Left forelimb (tissue), 1 donor: Measurements from ENCODE around the gene TLN1.

Experiments
- DNase-seq: peaks from one replicate; pipeline ENCODE4 v3.0.0-alpha.2; 2018; ENCODE audit warnings: low spot score

TLN1 gene

DNA sequence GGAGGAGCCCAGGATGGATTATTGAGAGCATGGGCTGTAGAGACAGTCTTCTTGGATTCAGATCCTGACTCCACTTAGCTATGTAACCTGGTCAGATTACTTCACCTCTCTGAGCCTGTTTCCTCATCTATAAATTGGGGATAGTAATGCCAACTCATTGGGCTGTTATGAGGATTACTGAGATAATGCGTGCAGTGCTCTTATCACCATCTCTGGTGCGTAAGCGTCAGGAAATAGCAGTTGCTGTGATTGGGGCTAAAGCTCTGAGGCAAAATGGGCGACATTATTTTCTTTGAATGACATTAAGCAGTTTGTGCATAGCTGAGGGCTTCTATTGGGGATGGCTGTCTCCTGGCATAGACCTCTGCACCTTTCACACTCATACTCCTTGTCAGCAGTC, 23.1 kb upstream of the TLN1 start:
- DNase-seq: no peak

DNA sequence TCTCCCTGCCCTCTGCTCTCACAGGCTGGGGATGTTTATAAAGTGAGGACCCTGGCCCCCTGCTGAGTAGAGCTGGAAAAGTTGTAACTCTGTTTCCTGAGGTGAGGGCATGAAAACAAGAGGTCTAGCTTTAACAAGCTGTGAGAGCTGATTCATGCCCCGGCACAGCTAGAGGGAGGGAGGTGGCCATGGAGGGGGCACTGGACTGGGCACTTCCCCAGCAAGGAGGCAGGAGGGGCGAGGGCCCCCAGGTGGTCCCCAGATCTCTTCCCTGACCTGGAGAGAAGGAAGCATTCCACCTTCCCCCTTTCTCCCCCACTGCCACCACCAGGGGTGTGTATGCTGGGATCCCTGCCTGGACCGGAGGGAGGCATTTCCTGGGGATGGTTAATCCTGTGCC, 22.3 kb upstream of the TLN1 start, which contains the start of gene MSMP:
TSS of gene MSMP (minus strand) at position 13 of the 400 bp plus-strand sequence. CDS start 147 bp downstream, outside the sequence.
- no peak for DNase-seq

DNA sequence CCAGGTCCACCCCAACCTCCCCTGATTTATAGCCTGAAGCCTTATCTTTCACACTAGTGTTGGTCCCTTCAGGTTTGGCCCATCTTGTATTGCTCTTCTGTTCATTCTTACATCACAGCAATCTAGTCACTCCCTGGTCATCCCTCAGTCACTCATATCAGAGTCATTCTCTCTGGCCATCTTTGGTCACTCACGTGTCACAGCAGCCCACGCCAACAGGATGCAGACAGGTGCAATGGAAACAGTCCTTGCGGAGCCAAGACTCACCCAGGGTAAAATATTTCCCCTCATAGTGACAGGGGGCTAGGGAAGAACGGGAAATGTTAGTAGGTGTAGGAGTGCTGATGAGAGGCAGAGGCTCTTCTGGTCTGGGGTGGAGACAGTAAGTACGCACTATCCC, 21.5 kb upstream of the TLN1 start:
- no peak for DNase-seq

DNA sequence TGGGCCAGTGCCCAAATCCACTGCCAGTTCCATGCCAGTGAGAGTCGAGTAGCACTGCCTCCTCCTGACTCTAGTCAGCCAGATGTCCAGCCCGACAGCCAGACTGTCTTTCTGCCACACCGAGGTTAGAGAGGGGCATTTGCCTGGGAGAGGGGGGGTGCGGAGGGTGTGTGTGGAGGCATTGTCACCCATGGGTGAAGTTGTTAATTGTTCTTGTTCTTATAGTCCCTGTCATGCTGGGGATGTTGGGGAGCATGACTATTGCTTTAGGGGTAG, 18.2 kb upstream of the TLN1 start:
- DNase-seq: no peak

DNA sequence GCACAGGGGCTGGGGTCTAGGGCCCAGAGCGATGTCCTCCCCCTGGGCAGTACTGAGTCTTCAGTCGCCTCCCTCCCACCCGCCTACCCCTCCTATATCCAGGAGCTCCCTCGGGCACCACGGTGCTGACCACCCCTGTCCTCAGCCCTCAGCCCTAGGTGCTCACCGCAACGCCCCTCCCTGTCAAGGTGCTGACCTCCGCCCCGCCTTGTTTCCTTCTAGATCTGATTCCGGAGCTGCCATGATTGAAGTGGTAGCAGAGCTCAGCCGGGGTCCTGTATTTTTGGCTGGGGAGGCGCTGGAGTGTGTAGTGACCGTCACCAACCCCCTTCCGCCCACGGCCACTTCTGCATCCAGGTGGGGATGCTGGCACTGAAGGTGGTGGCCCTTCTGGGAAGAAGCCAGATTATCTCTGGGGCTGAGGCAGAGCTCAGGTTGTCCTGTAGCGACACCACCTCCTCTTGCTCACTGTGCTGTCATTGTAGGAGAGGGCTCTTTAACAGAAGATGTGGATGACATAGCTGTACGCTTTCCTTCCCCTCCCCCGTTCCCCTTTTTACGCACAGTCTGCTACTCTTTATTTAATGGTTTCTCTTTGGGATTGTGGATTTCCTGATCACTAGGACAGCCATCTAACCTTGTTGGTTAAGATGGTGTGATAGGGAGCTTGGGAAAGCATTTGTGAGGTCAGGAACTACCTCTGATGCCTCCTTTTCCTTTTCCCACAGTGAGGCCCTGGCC, 17.7 kb upstream of the TLN1 start:
- no peak for DNase-seq

DNA sequence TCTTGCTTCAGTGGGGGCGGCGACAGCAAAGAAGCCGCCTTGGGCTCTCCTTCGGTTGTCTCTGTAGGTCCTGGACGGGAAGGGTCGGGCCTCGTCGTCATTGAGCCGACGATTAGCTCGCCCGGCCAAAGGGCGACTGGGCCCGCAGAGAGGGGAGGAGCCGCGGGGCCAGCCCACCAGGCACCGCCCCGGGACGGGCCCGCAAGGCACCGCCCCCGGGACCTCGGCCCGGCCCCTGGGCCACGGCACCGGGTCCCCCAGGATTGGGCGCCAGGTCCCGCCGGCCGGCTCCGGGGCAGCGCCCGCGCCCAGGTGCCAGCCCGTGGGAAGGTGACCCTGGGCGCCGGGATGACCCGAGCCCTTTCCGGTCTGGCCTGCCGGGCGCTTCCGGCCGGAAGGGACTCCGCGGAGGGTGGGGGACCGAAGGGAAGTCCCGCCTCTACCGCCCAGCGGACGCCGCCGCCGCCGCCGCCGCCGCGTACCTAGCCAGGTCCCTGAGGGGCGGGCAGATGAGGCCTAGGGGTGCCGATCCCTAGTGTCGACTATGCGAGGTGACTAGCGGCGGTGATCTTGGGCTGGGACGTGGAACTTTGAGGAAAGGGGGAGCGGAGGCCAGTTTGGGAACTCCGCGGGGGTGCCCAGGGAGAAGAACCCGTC, 17.0 kb upstream of the TLN1 start, which contains the start of the genes GBA2 and RGP1:
TSS of gene GBA2 (minus strand) at position 371 of the 657 bp plus-strand sequence. CDS start 524 bp downstream, outside the sequence.
TSS of gene RGP1 (plus strand) at position 430 of the 657 bp plus-strand sequence. CDS start 469 bp downstream, outside the sequence.
- peak; percentile 88 for DNase-seq

DNA sequence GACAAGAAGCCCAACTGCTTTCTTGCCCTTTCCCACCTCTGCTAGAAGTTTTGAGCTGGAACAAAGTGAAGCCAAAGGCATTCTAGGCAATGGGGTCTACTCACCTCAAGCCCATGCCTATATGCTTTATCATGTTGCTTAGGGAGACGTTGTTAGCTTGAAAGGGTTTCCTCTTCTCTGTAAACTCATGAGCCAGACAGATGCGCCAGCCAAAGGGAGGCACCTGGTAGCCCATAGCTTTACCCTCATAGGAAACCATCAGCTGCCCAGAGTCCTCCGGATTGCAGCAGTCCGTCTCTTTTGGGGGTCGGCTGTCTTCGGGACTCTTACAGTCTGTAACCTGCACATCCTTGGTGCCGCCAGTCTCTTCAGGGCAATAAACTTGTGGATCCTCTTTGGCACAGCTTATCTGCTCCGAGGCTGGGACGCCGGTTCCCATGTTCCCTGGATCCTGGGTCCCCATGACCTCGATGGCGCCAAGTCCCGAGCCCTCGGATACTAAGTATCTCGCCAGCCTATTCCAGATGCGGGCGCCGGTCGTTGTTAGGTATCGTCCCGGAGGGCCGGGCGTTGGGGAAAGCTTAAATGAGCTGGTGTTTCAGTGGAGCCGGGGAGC, 16.4 kb upstream of the TLN1 start:
- no peak for DNase-seq

DNA sequence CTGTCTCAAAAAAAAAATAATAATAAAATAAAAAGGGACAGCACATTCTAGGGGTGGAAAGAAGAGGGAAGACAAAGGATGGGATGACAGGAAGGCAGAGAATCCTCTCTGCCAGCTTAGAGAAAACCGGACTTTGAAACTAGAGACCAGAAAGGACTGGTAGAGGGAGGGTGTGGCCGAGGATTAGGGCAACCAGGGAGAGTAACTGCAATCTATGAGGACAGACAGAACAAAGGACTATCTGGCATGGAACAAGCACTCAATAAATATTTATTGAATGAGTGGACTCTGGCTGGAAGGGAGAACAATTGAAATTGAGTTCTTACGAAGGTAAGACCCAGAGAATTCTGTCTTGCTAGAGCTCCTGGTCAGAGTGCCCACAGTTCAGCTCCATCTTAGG, 14.6 kb upstream of the TLN1 start:
- no peak for DNase-seq

DNA sequence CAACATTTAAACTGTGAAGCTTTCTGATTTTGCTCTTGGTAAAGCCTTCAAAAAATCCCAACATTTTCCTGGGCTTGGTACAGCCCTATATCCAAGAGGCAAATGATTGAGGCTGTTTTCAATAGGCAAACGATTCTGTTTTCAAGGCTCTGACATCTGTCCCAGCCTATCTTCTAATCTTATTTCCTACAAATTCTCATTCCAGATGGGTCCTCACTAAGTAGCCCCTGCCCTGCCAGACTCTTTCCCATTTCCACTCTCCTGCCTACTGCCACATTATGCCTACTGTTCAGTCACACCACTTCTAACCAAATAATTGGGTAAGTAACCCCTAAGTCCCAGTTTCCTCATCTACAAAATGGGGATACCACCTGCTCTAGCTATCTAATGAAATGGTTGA, 13.6 kb upstream of the TLN1 start:
- DNase-seq: no peak

DNA sequence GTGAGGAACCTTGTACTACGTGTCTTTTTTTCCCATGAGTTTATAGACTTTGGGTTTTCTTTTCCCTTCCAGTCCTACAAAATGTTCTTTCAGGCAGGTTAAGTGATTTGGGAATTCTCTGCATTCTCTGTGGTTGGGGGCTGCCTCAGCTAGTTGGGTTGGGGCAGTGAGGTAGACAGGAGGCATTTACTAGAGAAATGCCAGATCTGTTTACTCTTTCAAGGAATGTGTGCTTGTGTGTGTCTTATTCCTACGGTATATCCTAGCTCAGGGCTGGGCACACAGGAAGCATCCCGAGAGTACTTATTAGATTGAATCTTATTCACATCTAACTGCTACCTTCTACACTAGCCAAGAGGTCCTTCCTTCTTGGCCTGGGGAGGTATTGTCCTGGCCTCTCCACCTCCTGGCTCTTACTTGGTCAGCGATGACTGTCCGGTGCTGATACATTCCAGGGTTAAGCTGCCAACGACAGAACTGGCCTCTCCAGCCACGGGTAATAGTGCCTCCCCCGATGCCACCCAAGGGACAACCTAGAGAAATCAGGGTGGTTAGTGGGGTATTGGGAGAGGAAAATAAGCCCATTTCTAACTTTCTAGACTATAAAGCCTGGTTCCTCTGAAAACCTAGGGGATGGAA, 12.0 kb upstream of the TLN1 start:
- DNase-seq: no peak

DNA sequence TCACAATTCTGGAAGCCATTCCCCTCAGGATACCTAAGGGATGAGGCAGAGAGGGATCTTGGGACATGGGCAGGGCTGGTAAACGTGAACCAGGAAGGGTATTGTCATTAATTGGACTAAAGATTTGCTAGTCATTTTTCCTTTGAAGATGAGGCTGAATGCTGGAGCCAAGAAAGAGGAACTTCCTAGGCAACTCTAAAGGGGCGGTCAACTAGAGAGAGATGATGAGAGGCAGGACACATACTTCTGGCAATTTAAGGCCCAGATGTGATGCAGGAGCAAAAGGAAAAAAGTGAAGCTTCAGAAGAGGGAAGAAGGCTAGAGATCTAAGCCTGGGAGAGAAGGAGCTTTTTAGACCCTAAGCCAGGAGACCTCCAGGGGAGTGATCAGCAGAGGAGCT, 11.5 kb upstream of the TLN1 start:
- DNase-seq: no peak

DNA sequence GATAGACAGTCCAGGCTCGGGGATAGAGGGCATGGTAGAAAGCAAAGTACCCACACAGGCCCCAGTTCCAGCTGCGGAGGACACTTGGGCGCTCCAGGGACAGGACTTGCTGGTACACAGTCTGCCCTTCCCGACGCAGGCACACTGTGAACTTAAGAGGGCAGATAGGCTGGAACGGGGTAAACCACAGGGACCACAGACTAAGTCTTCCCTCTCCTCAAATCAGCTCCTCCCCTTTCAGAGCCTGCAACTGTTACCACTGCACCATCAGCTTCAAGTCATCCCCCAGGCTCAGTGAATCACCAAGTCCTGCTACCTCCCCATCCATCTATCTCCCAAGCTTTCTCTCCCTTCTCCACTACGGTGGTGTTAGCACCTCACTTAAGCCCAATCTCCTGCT, 9.7 kb upstream of the TLN1 start:
- DNase-seq: no peak

DNA sequence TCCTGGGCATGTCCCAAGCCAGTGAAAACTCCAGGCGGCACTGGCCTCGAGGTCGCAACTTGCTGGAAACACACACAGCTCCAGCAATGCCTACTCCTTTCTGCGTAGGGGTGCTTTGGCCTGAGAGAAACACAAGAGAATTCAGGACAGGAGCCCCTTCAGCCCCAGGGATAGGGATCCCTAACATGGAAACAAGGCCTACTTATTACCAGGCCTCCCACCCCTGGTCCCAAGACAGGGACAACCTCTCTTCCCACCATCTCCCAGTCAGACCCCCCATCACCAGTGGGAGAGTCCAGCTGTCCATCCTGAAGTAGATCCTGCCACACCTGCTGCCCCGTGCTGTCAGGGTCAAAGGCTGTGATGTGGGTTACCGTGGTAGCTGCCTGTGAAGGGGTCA, 8.2 kb upstream of the TLN1 start:
- DNase-seq: no peak

DNA sequence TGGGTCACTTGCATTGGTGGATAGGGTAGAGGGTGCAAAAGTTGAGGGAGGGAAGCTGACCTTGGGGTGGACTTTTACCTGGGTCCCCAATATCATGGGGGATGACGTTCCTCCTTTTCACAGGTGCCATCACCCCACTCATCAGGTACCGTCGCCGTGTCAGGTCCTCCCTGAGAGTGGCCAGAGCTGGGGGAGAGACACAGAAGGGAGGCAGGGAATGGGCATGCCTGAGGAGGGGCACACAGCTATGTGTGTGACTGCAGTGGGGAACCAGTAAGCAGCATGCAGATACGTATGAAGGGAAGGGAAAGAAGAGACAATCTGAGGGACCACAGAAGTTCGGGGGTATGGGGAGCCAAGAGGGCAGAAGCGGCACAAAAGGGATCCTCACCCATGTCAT, 6.9 kb upstream of the TLN1 start:
- no peak for DNase-seq

DNA sequence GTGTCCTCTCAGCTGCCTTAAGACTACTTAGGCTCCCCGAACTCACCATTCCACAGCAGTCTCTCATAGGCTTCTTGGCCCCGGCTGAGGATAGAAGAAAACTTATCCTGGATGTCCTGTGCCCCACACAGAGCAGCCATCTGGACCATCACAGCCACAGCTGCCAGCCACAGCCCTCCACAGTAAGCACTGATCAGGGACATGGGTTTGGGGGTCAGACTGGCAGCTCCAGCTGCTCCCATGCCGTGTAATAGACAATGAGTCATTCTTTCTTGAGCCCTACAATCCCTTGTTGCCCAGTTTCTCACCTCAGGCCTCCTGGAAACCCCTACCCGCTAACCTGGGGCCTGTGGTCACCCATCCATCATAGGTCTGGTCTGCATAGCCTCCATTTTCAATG, 6.2 kb upstream of the TLN1 start:
- DNase-seq: no peak

DNA sequence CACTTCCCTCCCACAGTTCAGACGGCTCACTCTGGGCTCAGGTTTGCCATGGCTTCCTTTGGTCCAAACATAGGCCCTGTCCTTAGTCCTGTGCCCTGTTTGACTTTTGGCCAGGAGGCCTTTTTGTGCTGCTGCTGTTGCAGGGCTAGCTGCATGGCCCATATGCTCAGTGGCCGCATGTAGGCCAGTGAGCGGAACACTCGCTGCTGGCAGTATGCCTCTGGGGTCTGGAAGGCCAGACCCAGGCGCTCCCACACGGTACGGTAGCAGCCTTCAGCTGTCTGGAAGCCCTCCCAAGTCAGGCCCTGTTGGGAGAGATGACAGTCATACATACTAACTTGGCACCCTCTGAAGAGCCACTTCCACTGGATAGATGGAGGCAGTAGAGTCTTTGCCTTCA, 5.1 kb upstream of the TLN1 start:
- DNase-seq: no peak

DNA sequence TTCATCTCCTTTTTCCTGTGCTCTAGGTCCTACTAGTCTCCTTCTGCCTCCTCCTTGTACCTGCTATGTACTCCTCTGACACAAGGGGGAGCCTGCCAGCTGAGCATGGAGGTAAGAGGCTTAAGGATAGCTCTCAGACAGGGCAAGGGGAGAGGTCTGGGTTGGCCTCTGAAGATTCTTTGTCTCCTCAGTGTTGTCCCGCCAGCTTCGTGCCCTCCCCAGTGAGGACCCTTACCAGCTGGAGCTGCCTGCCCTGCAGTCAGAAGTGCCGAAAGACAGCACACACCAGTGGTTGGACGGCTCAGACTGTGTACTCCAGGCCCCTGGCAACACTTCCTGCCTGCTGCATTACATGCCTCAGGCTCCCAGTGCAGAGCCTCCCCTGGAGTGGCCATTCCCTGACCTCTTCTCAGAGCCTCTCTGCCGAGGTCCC, 4.2 kb upstream of the TLN1 start:
- no peak for DNase-seq

DNA sequence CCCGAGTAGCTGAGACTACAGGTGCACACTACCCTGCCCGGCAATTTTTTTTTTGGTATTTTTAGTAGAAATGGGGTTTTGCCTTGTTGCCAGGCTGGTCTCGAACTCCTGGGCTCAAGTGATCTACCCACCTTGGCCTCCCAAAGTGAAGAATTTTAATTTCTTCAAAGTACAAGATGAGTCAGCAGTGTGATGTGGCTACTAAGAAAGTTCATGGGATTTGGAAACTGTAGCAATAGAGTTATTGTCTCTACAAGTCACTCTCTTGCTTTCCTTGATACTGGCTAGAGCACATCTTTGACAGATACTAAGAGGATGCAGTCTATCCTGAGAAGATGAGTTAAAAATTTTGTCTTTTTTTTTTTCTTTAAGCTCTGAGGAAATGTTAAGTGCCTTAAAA, 2.1 kb upstream of the TLN1 start:
- no peak for DNase-seq

DNA sequence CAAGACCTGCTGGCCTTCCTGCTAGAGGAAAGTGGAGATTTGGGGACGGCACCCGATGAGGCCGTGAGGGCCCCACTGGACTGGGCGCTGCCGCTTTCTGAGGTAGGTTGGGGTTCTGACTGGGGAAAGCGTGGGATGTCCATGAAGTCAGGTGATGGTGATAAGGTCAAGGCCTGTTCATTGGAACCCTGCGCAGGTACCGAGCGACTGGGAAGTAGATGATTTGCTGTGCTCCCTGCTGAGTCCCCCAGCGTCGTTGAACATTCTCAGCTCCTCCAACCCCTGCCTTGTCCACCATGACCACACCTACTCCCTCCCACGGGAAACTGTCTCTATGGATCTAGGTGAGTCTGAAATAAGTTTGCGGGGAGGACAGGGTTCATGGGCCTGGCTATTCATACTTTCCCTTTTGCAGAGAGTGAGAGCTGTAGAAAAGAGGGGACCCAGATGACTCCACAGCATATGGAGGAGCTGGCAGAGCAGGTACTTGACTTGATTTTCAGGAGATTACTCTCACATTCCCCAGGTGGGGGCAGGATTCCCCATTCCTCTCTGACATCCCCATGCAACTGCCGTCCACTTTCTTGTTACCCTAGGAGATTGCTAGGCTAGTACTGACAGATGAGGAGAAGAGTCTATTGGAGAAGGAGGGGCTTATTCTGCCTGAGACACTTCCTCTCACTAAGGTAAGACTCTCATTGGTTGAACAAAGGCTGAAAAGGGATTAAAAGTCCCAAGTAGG, 976 bp upstream of the TLN1 start:
- no peak for DNase-seq

DNA sequence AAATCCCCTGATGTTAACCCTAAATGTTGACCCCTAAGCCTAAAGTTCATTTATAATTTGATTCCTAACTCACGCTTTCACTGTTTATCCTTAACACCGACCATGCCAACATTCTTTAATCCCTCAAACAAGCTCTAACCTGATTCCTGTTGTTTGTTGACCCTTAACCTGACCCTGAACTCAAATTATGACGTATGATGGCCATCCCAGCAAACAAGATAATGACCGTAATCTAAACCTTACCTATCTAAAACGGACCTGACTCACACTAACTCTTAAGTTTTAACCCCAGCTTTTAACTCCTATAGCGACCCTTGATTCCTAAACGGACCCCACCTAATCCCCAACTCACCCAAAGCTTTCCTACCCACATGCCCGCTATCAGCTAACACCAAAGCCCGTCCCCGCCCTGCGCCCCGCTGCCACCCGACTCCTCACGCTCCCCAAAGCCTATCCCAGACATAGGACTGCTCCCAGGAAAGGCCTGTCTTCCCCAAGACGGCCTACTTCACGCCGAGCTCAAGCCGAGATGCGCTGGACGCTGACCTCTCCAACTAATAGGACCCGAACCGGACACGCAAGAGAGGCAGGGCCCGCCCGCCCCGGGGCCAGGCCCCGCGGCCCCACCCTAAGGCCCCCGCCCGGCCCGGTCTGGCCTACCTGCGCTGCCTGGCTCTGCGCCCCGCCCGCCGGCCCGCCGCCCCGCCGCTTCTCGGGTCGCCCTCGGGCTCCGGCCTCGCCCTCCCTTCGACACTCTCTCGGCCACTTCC, 395 bp downstream of the TLN1 start:
- no peak for DNase-seq

DNA sequence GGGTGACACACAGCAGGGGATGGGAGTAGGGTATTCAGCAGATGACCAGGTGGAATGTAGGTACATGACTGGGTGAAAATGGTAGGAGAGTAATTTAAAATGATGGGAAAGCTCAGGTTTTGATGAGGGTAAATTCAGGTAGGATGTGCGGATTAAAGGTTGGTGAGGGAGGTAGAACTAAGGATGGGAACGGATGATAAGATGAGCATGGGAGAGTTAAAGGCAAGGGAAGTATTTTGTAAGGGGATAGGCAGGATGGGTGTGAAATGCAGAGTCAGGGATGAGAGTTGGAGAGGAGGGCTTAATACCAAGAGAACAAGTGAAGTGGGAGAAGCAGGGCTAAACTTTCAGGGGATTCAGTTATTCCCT, 1.5 kb downstream of the TLN1 start:
- DNase-seq: no peak
